Measurements from ENCODE around the gene ANKRD35. TPM values are rescaled to one million over a fixed set of nuclear protein-coding genes. Genes with fewer than 3 reads are reported as not detected.

Gene ANKRD35
- total and polyA plus RNA-seq, 9 of the 15 experiments (the other 6 are each of a cell fraction or from before 2014, with no cell fraction given): 0.07 to 0.14 (median 0.07) TPM; not detected in 5

DNA sequence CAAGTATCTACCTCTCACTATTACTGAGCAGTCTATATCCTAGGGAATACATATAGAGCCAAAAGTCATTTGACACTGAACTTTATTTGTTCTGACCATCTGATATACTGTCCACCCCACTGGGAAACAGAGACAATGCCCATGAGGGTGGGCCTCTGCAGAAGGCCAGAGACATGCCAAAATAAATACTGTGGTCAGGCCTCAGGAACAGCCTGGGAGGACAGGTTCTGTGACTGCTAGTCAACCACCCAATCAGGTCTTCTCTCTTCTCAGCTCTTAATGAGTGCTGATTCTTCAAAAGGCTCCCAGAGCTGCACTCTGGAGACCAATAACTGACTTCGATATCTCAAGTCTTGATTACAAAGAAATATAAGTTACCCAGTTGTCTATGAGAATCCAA, 5.5 kb upstream of the ANKRD35 start:
- intact Hi-C loops (cut with micrococcal nuclease): loop anchor here (1.0 kb wide), 1 partner anchor 122 kb away; no protein-coding TSS in a partner anchor
- WGBS (ENCODE audit: insufficient coverage, low coverage, missing lambda C conversion rate): 25% methylated on average over 1 of the region's 1 CpG
- H2AFZ ChIP-seq (ENCODE audit: low read depth, low read length): peak overlapping the region; percentile 93

More for the DNA sequence above, 5.5 kb upstream of the ANKRD35 start:
- ATAC-seq (no peak), FAIRE-seq (no peak), DNase-seq (ENCODE audit: extremely low read depth in 1 of 4, low spot score in 3 of 4) (no peak)
- H4K20me1 ChIP-seq (replicated peaks; ENCODE audit: control insufficient read depth, insufficient read depth, low read length): no peaks in the 10 kb centered on the region
- ChIA-PET CTCF (ENCODE audit: low intra/inter-chr PET ratio) (interaction anchor here (0.6 to 2.6 kb wide), 5 partner anchors 19 to 122 kb away, joined by 3 to 32 read pairs (median 5); partner anchors contain the start of gene ITGA10), POLR2A (interaction anchor here (0.6 to 1.9 kb wide), 7 partner anchors 11 to 146 kb away, joined by 3 to 11 read pairs (median 4); partner anchors contain the start of gene PIAS3)
- no peaks in the 10 kb centered on the region for H3K9me1 ChIP-seq (ENCODE audit: control insufficient read depth, insufficient read depth, low read length)
- H3K79me2 ChIP-seq (ENCODE audit: control insufficient read depth, insufficient read depth, low read length): no peaks in the 10 kb centered on the region
- in situ Hi-C loops (cut with MboI): no loop called here
- no TSS peak for BruUV-seq (replicated peaks)
- H3K27me3 ChIP-seq (ENCODE audit: control insufficient read depth in 2 of 2, insufficient read depth in 2 of 2, low read length in 2 of 2): no peaks in the 10 kb centered on the region
- no peaks in the 10 kb centered on the region for H3K36me3 ChIP-seq (ENCODE audit: control insufficient read depth, insufficient read depth, low read length)
- peak overlapping the region; percentile 29 to 45; a peak in 1 of 4 replicates for H3K9ac ChIP-seq (ENCODE audit: insufficient read depth in 1 of 2, low read depth in 2 of 2, low read length in 2 of 2)
- H3K27ac ChIP-seq (ENCODE audit: extremely low read depth, low read depth, low read length): no peak overlapping the region
- H3K4me3 ChIP-seq: no peak overlapping the region
- H3K9me3 ChIP-seq (replicated peaks; ENCODE audit: control insufficient read depth, insufficient read depth, low read depth, low read length): no peaks in the 10 kb centered on the region
- TF ChIP-seq CEBPG (CRISPR knock-in tag; IDR thresholded peaks at IDR 0.05) (no peak), CEBPG (tag; conservative IDR thresholded peaks at IDR 0.05 in 1 of 2, IDR thresholded peaks at IDR 0.05 in 1 of 2) (no peak), RHOXF2B (CRISPR knock-in tag; conservative IDR thresholded peaks at IDR 0.05) (no peak), CBFB (CRISPR knock-in tag; IDR thresholded peaks at IDR 0.05) (no peak), BDP1 (IDR thresholded peaks at IDR 0.05; ENCODE audit: insufficient read depth, insufficient read length) (no peak), HNRNPLL (IDR thresholded peaks at IDR 0.05; ENCODE audit: low read depth, low read length, poor library complexity, severe bottlenecking) (no peak)
- TF ChIP-seq, protein P1, sequence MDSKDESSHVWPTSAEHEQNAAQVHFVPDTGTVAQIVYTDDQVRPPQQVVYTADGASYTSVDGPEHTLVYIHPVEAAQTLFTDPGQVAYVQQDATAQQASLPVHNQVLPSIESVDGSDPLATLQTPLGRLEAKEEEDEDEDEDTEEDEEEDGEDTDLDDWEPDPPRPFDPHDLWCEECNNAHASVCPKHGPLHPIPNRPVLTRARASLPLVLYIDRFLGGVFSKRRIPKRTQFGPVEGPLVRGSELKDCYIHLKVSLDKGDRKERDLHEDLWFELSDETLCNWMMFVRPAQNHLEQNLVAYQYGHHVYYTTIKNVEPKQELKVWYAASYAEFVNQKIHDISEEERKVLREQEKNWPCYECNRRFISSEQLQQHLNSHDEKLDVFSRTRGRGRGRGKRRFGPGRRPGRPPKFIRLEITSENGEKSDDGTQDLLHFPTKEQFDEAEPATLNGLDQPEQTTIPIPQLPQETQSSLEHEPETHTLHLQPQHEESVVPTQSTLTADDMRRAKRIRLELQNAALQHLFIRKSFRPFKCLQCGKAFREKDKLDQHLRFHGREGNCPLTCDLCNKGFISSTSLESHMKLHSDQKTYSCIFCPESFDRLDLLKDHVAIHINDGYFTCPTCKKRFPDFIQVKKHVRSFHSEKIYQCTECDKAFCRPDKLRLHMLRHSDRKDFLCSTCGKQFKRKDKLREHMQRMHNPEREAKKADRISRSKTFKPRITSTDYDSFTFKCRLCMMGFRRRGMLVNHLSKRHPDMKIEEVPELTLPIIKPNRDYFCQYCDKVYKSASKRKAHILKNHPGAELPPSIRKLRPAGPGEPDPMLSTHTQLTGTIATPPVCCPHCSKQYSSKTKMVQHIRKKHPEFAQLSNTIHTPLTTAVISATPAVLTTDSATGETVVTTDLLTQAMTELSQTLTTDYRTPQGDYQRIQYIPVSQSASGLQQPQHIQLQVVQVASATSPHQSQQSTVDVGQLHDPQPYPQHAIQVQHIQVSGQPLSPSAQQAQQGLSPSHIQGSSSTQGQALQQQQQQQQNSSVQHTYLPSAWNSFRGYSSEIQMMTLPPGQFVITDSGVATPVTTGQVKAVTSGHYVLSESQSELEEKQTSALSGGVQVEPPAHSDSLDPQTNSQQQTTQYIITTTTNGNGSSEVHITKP (IDR thresholded peaks at IDR 0.05; ENCODE audit: partially characterized antibody): no peak
- TF ChIP-seq, protein P2, sequence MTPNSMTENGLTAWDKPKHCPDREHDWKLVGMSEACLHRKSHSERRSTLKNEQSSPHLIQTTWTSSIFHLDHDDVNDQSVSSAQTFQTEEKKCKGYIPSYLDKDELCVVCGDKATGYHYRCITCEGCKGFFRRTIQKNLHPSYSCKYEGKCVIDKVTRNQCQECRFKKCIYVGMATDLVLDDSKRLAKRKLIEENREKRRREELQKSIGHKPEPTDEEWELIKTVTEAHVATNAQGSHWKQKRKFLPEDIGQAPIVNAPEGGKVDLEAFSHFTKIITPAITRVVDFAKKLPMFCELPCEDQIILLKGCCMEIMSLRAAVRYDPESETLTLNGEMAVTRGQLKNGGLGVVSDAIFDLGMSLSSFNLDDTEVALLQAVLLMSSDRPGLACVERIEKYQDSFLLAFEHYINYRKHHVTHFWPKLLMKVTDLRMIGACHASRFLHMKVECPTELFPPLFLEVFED (CRISPR knock-in tag; conservative IDR thresholded peaks at IDR 0.05): no peak
- TF ChIP-seq, protein P3, sequence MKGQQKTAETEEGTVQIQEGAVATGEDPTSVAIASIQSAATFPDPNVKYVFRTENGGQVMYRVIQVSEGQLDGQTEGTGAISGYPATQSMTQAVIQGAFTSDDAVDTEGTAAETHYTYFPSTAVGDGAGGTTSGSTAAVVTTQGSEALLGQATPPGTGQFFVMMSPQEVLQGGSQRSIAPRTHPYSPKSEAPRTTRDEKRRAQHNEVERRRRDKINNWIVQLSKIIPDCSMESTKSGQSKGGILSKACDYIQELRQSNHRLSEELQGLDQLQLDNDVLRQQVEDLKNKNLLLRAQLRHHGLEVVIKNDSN (CRISPR knock-in tag; IDR thresholded peaks at IDR 0.05): no peak
- TF ChIP-seq, protein P4, sequence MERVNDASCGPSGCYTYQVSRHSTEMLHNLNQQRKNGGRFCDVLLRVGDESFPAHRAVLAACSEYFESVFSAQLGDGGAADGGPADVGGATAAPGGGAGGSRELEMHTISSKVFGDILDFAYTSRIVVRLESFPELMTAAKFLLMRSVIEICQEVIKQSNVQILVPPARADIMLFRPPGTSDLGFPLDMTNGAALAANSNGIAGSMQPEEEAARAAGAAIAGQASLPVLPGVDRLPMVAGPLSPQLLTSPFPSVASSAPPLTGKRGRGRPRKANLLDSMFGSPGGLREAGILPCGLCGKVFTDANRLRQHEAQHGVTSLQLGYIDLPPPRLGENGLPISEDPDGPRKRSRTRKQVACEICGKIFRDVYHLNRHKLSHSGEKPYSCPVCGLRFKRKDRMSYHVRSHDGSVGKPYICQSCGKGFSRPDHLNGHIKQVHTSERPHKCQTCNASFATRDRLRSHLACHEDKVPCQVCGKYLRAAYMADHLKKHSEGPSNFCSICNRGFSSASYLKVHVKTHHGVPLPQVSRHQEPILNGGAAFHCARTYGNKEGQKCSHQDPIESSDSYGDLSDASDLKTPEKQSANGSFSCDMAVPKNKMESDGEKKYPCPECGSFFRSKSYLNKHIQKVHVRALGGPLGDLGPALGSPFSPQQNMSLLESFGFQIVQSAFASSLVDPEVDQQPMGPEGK (CRISPR knock-in tag; IDR thresholded peaks at IDR 0.05; ENCODE audit: borderline replicate concordance): no peak
- H3K4me1 ChIP-seq (replicated peaks in 1 of 2; ENCODE audit: control insufficient read depth in 2 of 2, insufficient read depth in 2 of 2, low read length in 2 of 2): peaks cover 19 to 28% of the 10 kb centered on the region in 2 experiments
- H3K4me2 ChIP-seq (ENCODE audit: insufficient read depth, low read length): no peak overlapping the region
